HepG2 (cell line): ENCODE data around the gene GRIK5. TPM values are rescaled to one million over a fixed set of nuclear protein-coding genes. Genes with fewer than 3 reads are reported as not detected.

ENCODE experiments used
- ATAC-seq: fragments of 200-7000 bp; cut with Tn5 transposase; 3 replicates; pipeline ENCODE4 v1.9.1; 2020; ENCODE audit warnings: mild to moderate bottlenecking, moderate library complexity
- BruUV-seq: library from RNA; stranded (reverse); fragments of 400-500 nt; replicated peaks from 2 replicates; lab custom pipeline; 2021; lab: Mats Ljungman, UMichigan
- CTCF ChIA-PET: fragments of 300-600 bp; formaldehyde crosslinking; extraction: SDS; loops from one replicate; lab custom pipeline; 2021; ENCODE audit warnings: low total read pairs, inconsistent platforms, low intra/inter-chr PET ratio; lab: Yijun Ruan, JAX
- POLR2A ChIA-PET: fragments of 350-600 bp; sonication (Branson Sonifier 250); formaldehyde crosslinking; loops from one replicate; lab custom pipeline; 2020; ENCODE audit warnings: antibody characterized with exemption, inconsistent platforms; lab: Yijun Ruan, JAX
- DNase-seq: peaks from one replicate; pipeline ENCODE4 v3.0.0-alpha.2; 2015; ENCODE audit warnings: low spot score
- FAIRE-seq: peaks from 3 replicates; lab custom pipeline; 2011; peaks lifted over from hg19 to GRCh38; lab: Jason Lieb, UNC
- H2AFZ ChIP-seq: one replicate; pipeline ENCODE4 v1.6.1; 2011; ENCODE audit warnings: low read length, inconsistent platforms
- H3K27ac ChIP-seq: fragments of 300-600 bp; 3 replicates; pipeline ENCODE4 v1.8.0; 2011; ENCODE audit warnings: mixed run types, mild to moderate bottlenecking, mixed read lengths, low read length, inconsistent platforms; ENCODE audit not compliant: insufficient read depth; ENCODE audit errors: extremely low read length
- H3K27me3 ChIP-seq, 2 experiments: fragments of 200-600 bp in 1 of 2; 2 replicates in 1 of 2; 3 replicates in 1 of 2; pipeline versions ENCODE4 v1.6.0 to v1.8.0; 2011; ENCODE audit warnings: low read length in 2 of 2, mild to moderate bottlenecking in 2 of 2, moderate library complexity in 2 of 2, inconsistent platforms in 1 of 2; ENCODE audit not compliant: insufficient read depth in 2 of 2, control insufficient read depth in 1 of 2
- H3K36me3 ChIP-seq, 2 experiments: fragments of 200-600 bp in 1 of 2; replicated peaks in 1 of 2; 2 replicates in 1 of 2; 3 replicates in 1 of 2; pipeline versions ENCODE4 v1.5.1 to v1.8.0; 2011; ENCODE audit warnings: low read length in 2 of 2, inconsistent platforms in 1 of 2; ENCODE audit not compliant: insufficient read depth in 2 of 2, control insufficient read depth in 1 of 2
- H3K4me1 ChIP-seq: 2 replicates; pipeline ENCODE4 v1.5.1; 2012; ENCODE audit warnings: low read length, inconsistent platforms; ENCODE audit not compliant: insufficient read depth
- H3K4me2 ChIP-seq: 2 replicates; pipeline ENCODE4 v1.6.0; 2011; ENCODE audit warnings: low read depth, low read length, inconsistent platforms
- H3K4me3 ChIP-seq, 3 experiments: fragments of 200-600 bp in 1 of 3; sonication (generic), shearing (Covaris generic) in 1 of 3; replicated peaks in 1 of 3; 2 replicates each; pipeline ENCODE4 v1.5.1; 2011 to 2016; ENCODE audit warnings: low read length in 3 of 3, inconsistent platforms in 2 of 3, low read depth in 2 of 3, mild to moderate bottlenecking in 2 of 3, control low read depth in 1 of 3, mixed read lengths in 1 of 3; ENCODE audit not compliant: insufficient read depth in 1 of 3
- H3K79me2 ChIP-seq: one replicate; pipeline ENCODE4 v1.6.1; 2011; ENCODE audit warnings: low read length, inconsistent platforms; ENCODE audit not compliant: insufficient read depth
- H3K9ac ChIP-seq: 2 replicates; pipeline ENCODE4 v1.6.0; 2011; ENCODE audit warnings: mild to moderate bottlenecking, low read depth, low read length, inconsistent platforms; ENCODE audit not compliant: insufficient read depth
- H3K9me3 ChIP-seq: 2 replicates; pipeline ENCODE4 v1.5.1; 2012; ENCODE audit warnings: mild to moderate bottlenecking, low read length
- H4K20me1 ChIP-seq: 2 replicates; pipeline ENCODE4 v1.6.0; 2011; ENCODE audit warnings: inconsistent platforms, mild to moderate bottlenecking, low read length, moderate library complexity; ENCODE audit not compliant: insufficient read depth
- KIAA2018 ChIP-seq: sonication (generic); formaldehyde crosslinking; IDR thresholded peaks from 2 replicates; pipeline ENCODE4 v1.5.0; 2020; ENCODE audit warnings: mild to moderate bottlenecking, missing genetic modification reagents, borderline replicate concordance
- ZC3H13 ChIP-seq: sonication (generic); formaldehyde crosslinking; IDR thresholded peaks from 2 replicates; pipeline ENCODE4 v1.8.1; 2023; ENCODE audit warnings: mild to moderate bottlenecking, missing genetic modification reagents, moderate library complexity
- ZNF260 ChIP-seq: sonication (generic); formaldehyde crosslinking; IDR thresholded peaks from 2 replicates; pipeline ENCODE4 v1.4.0; 2020; ENCODE audit warnings: missing genetic modification reagents, low read depth, mild to moderate bottlenecking, borderline replicate concordance
- ZNF484 ChIP-seq: sonication (generic); formaldehyde crosslinking; IDR thresholded peaks from 2 replicates; pipeline ENCODE4 v1.5.1; 2020; ENCODE audit warnings: mild to moderate bottlenecking, low read depth, missing genetic modification reagents, borderline replicate concordance
- ZNF589 ChIP-seq: sonication (generic); formaldehyde crosslinking; conservative IDR thresholded peaks from 2 replicates; pipeline ENCODE4 v1.8.0; 2022; ENCODE audit warnings: mild to moderate bottlenecking, moderate library complexity, missing genetic modification reagents
- ZNF792 ChIP-seq: IDR thresholded peaks from 2 replicates; pipeline ENCODE4 v1.6.1; 2016
- ZNF850 ChIP-seq: sonication (generic); formaldehyde crosslinking; conservative IDR thresholded peaks from 2 replicates; pipeline ENCODE4 v1.9.0; 2021; ENCODE audit warnings: mild to moderate bottlenecking, missing genetic modification reagents
- ZZZ3 ChIP-seq: sonication (generic); formaldehyde crosslinking; IDR thresholded peaks from 2 replicates; pipeline ENCODE4 v1.4.0; 2020; ENCODE audit warnings: missing genetic modification reagents, mild to moderate bottlenecking, borderline replicate concordance
- WGBS: methylation state at CpG from one replicate; pipeline ENCODE4 v1.1.6; 2017; ENCODE audit warnings: low lambda C conversion rate; 5-methylcytosine and 5-hydroxymethylcytosine counted together
- in situ Hi-C: cut with HindIII; loops from 2 replicates; pipeline ENCODE4 v1.10.0; 2017; ENCODE audit warnings: low pct_unique_long_range_greater_than_20kb; ENCODE audit not compliant: extremely low pct_ligation_motif_present
- intact Hi-C: fragments of 100-400 bp; cut with micrococcal nuclease; formaldehyde crosslinking; loops from one replicate; pipeline ENCODE4 v1.10.0; 2022; ENCODE audit not compliant: unreplicated experiment
- polyA plus RNA-seq, 8 experiments: library from polyadenylated mRNA; depleted of rRNA in 3 of 8; stranded (reverse) in 7 of 8; unstranded in 1 of 8; fragments of >200 nt; fragmentation: Illumina TruSeq in 4 of 8; extraction: Trizol in 4 of 8; gene quantifications; 2 replicates each; pipeline versions ENCODE4 v1.2.1 to v1.2.3, GENCODE V29; 2011 to 2016; ENCODE audit warnings: low read depth in 4 of 8, missing spikeins in 1 of 8, mixed read lengths in 1 of 8; ENCODE audit not compliant: insufficient read depth in 1 of 8
- total RNA-seq, 5 experiments: library from RNA; depleted of rRNA; stranded (reverse); fragments of >200 nt; fragmentation: Illumina TruSeq; extraction: Trizol; gene quantifications; 2 replicates each; pipeline ENCODE4 v1.2.3, GENCODE V29; 2016; ENCODE audit warnings: low read depth in 1 of 5
- TF ChIP-seq, protein P1 (sequence below): sonication (generic); formaldehyde crosslinking; IDR thresholded peaks from 2 replicates; pipeline ENCODE4 v1.5.0; 2020; ENCODE audit warnings: mild to moderate bottlenecking, missing genetic modification reagents
- TF ChIP-seq, protein P2 (sequence below): sonication (generic); formaldehyde crosslinking; IDR thresholded peaks from 2 replicates; pipeline ENCODE4 v1.4.0; 2020; ENCODE audit warnings: missing genetic modification reagents

The GRIK5 gene
- total and polyA plus RNA-seq, 2 of the 13 experiments (the other 11 are each of a cell fraction or from before 2014, with no cell fraction given): not detected

GRCh38 chr19:42006569-42006968 lies 63.4 kb downstream of the GRIK5 start:
- Histone ChIP-seq H3K9ac (no peak overlapping the region), H3K36me3 (no peaks in the 10 kb centered on the region), H3K27ac (no peak overlapping the region), H3K4me2 (no peak overlapping the region), H3K79me2 (no peaks in the 10 kb centered on the region), H4K20me1 (no peaks in the 10 kb centered on the region), H3K4me1 (no peaks in the 10 kb centered on the region), H3K9me3 (no peaks in the 10 kb centered on the region), H3K4me3 (no peak overlapping the region), H2AFZ (no peak overlapping the region), H3K27me3 (peaks cover 8 to 45% of the 10 kb centered on the region in 2 experiments; a peak in 4 of 5 replicates)
- ATAC-seq (no peak), DNase-seq (no peak), FAIRE-seq (no peak)
- intact Hi-C loops (no loop called here), in situ Hi-C loops (no loop called here)
- 23% methylated on average over 8 of the region's 13 CpGs for WGBS
- ChIA-PET POLR2A (no interaction called here), CTCF (no interaction called here)
- BruUV-seq: no TSS peak
- TF ChIP-seq ZNF260 (CRISPR knock-in tag): no peak
- TF ChIP-seq, protein P1, sequence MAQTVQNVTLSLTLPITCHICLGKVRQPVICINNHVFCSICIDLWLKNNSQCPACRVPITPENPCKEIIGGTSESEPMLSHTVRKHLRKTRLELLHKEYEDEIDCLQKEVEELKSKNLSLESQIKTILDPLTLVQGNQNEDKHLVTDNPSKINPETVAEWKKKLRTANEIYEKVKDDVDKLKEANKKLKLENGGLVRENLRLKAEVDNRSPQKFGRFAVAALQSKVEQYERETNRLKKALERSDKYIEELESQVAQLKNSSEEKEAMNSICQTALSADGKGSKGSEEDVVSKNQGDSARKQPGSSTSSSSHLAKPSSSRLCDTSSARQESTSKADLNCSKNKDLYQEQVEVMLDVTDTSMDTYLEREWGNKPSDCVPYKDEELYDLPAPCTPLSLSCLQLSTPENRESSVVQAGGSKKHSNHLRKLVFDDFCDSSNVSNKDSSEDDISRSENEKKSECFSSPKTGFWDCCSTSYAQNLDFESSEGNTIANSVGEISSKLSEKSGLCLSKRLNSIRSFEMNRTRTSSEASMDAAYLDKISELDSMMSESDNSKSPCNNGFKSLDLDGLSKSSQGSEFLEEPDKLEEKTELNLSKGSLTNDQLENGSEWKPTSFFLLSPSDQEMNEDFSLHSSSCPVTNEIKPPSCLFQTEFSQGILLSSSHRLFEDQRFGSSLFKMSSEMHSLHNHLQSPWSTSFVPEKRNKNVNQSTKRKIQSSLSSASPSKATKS: no peak
- TF ChIP-seq ZC3H13 (CRISPR knock-in tag): no peak
- no peak for TF ChIP-seq ZNF484 (CRISPR knock-in tag)
- TF ChIP-seq ZNF850: no peak
- no peak for TF ChIP-seq KIAA2018 (CRISPR knock-in tag)
- TF ChIP-seq, protein P2, sequence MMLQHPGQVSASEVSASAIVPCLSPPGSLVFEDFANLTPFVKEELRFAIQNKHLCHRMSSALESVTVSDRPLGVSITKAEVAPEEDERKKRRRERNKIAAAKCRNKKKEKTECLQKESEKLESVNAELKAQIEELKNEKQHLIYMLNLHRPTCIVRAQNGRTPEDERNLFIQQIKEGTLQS: no peak
- no peak for TF ChIP-seq ZNF589 (CRISPR knock-in tag)
- no peak for TF ChIP-seq ZZZ3 (CRISPR knock-in tag)
- no peak for TF ChIP-seq ZNF792 (CRISPR knock-in tag)
